ENCODE data around the gene PIGK.
"Not testable (repeated sequence)": the region's sequence is repeated elsewhere in the genome, so short reads cannot be mapped to it uniquely, and the experiment has no call there.

Gene PIGK

DNA sequence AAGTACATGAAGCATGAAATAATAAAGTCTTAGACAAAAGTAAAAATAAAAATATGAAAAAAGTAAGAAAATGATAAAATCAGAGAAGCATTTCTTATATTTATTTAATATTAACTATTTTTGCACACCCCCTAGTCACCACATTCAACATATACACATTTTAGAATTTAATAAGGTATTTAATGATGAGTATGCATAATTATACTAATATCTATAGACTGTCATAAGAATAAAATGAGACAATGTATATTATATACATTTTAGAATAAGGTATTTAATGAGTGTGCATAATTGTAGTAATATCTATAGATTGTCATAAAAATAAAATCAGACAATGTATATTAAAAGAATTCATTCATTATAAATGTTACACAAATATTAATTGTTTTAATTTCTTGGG is 18.9 kb downstream of the PIGK start:
- DNase-seq (ENCODE audit: low spot score) = no peak
- Histone ChIP-seq H3K27ac (no peak overlapping the region), H3K4me3 (no peak overlapping the region)
- TF ChIP-seq, protein P1, sequence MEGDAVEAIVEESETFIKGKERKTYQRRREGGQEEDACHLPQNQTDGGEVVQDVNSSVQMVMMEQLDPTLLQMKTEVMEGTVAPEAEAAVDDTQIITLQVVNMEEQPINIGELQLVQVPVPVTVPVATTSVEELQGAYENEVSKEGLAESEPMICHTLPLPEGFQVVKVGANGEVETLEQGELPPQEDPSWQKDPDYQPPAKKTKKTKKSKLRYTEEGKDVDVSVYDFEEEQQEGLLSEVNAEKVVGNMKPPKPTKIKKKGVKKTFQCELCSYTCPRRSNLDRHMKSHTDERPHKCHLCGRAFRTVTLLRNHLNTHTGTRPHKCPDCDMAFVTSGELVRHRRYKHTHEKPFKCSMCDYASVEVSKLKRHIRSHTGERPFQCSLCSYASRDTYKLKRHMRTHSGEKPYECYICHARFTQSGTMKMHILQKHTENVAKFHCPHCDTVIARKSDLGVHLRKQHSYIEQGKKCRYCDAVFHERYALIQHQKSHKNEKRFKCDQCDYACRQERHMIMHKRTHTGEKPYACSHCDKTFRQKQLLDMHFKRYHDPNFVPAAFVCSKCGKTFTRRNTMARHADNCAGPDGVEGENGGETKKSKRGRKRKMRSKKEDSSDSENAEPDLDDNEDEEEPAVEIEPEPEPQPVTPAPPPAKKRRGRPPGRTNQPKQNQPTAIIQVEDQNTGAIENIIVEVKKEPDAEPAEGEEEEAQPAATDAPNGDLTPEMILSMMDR (IDR thresholded peaks at IDR 0.05) = no peak

DNA sequence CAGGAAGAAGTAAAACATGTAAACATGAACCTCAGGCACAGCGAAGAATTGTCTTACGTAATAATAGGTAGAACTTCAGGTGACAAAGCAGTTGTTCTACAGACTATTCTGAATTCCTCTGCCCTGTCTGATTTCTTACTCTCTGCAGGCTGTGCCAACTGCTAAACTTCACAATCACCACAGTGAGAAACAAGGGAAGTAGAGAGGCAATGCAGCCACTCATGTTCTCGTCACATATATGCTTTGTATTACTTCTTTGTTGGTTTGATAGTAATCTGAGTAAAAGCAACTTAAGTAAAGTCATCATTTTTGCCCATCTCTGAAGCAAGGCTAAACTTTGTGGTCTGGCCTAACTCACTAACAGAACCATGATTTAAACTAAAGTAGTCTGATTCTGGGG is 21.9 kb downstream of the PIGK start:
- H3K27ac ChIP-seq = no peak overlapping the region
- H3K4me3 ChIP-seq = no peak overlapping the region
- TF ChIP-seq, protein P1 (IDR thresholded peaks at IDR 0.05) = no peak
- DNase-seq (ENCODE audit: low spot score) = no peak

DNA sequence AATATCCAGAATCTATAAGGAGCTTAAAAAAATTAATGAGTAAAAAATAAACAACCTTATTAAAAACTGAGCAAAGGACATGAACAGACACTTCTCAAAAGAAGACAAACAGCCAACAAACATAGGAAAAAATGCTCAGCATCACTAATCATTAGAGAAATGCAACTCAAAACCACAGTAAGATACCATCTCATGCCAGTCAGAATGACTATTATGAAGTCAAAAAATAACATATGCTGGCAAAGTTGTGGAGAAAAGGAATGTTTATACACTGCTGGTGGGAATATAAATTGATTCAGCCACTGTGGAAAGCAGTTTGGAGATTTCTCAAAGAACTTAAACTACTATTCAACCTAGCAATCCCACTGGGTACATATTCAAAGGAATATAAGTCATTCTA is 25.3 kb downstream of the PIGK start:
- H3K27ac ChIP-seq = no peak overlapping the region
- H3K4me3 ChIP-seq = no peak overlapping the region
- no peak for DNase-seq (ENCODE audit: low spot score)
- TF ChIP-seq, protein P1 (IDR thresholded peaks at IDR 0.05) = no peak

DNA sequence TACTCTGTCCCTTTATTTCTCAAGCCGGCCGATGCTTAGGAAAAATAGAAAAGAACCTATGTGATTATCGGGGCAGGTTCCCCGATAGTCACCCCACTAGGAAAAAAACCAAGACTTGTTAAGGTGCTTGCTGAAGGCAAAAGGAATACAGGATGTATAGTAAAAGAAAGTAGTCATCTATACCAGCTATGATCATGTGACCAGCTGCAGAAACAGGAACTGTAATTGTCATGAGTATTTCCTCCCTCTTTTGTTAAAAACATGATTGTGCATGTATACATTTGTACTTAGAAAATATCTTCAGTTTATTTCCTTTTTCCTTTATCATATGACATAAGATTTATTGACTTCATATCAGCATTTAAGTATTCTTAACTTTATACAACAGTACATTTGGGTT is 30.5 kb downstream of the PIGK start:
- no peak for DNase-seq (ENCODE audit: low spot score)
- Histone ChIP-seq H3K27ac (no peak overlapping the region), H3K4me3 (no peak overlapping the region)
- TF ChIP-seq, protein P1 (IDR thresholded peaks at IDR 0.05) = no peak

DNA sequence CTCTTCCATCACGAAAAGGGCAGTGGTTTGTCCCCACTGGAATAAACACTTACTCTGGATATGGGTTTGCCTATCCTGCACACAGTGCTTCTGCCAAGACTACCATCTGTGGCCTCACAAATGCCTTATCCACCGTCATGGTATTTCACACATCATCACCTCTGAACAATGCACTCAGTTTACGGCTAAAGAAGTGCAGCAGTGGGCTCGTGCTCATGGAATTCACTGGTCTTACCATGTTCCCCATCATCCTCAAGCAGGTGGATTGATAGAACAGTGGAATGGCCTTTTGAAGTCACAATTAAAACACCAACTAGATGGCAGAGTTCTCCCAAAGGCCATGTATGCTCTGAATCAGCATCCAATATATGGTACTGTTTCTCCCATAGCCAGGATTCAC is 32.3 kb downstream of the PIGK start:
- not testable (repeated sequence) for H3K4me3 ChIP-seq; H3K27ac ChIP-seq; DNase-seq (ENCODE audit: low spot score)

DNA sequence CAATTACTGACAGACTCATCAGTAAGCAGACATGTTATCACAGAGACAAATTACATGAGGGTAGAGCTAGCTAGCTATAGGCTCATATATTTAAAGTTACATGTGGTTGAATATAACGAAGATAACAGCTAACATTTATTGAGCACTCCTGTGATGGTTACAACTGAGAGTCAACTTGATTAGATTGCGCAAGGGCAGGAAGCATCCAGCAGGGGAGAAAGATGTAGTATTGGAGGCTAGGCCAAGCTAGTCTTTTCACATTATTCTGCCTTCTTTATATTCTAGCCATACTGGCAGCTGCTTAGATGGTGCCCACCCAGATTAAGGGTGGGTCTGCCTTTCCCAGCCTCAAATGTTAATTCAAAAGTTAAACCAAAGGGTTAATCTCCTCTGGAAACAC is 37.1 kb downstream of the PIGK start:
- Histone ChIP-seq H3K27ac (no peak overlapping the region), H3K4me3 (no peak overlapping the region)
- DNase-seq (ENCODE audit: low spot score) = no peak
- TF ChIP-seq, protein P1 (IDR thresholded peaks at IDR 0.05) = no peak

DNA sequence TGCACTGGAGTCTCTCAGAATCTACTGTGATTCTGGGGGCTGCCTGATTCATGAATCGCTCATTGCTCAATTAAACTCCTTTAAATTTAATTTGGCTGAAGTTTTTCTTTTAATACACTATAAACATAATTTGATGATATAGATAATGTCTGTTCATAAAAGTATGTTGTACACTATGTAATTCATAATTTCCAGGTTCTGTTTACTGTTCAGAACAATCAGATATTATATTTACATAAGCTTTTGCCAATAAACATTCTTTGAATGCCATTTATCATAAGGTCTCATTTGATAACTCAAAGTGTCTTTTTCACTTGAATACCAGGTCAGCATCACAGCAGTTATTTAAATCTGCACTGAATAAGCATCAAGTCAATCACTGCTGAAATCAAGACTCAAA is 39.6 kb downstream of the PIGK start:
- TF ChIP-seq, protein P1 (IDR thresholded peaks at IDR 0.05) = no peak
- DNase-seq (ENCODE audit: low spot score) = no peak
- H3K4me3 ChIP-seq = no peak overlapping the region
- H3K27ac ChIP-seq = no peak overlapping the region

DNA sequence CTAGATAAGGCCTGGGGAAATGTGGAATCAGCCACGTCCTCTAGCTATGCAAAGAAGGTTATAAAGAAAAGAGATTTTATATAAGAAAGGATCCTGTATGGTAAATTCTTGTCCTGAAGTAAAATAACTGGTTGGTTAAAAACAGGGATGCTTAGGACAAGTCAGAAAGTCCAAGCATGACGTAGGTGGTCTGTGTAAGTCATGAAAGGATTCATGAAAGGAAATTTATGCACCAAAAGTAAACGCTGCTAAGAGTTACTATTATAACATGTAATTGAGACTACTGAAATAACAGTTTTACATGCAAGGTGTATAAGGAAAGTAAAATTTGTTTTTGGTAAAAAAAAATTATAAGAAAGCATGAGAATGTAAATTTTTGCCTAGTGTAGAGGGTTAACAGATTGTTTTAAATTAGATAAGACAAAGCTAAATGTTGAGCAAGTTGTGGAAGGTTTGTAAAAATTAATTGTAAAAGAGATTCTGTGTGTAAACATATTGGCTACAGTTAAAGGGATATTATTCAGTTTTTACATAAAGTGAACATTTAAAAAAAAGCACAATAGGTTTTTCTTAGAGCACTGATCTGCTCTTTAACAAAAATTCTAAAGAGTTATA is 43.9 kb downstream of the PIGK start:
- DNase-seq (ENCODE audit: low spot score) = no peak
- H3K4me3 ChIP-seq = no peak overlapping the region
- no peak overlapping the region for H3K27ac ChIP-seq
- TF ChIP-seq, protein P1 (IDR thresholded peaks at IDR 0.05) = no peak

Data from coronary artery (tissue), 2 donors.